Frontal cortex (tissue), 4 donors: Measurements from ENCODE around the gene COP1. TPM values are rescaled to one million over a fixed set of nuclear protein-coding genes. Genes with fewer than 3 reads are reported as not detected.
"Not testable (repeated sequence)": the region's sequence is repeated elsewhere in the genome, so short reads cannot be mapped to it uniquely, and the experiment has no call there.

ENCODE experiments used
- DNase-seq, 2 donors: peaks; one replicate each; pipeline ENCODE4 v3.0.0; 2012; ENCODE audit warnings: low spot score in 2 of 2
- FAIRE-seq: peaks from 2 replicates; lab custom pipeline; 2012; peaks lifted over from hg19 to GRCh38; lab: Jason Lieb, UNC
- total RNA-seq: library from RNA; depleted of rRNA; stranded (reverse); fragments of >200 nt; gene quantifications from one replicate; pipeline ENCODE4 v1.2.3, GENCODE V29; 2014
- donor health status: control.
- donor health status: control.
- donor health status: control.

COP1 gene
- total RNA-seq, result 146 TPM

GRCh38 chr1:176206961-176207902, at the start of gene COP1:
Gene COP1, minus strand, starts transcription at chr1:176207286. Its CDS starts 308 bp downstream, at chr1:176206978.
- no peak for FAIRE-seq
- DNase-seq, result peak; percentile 87 to 92

DNA sequence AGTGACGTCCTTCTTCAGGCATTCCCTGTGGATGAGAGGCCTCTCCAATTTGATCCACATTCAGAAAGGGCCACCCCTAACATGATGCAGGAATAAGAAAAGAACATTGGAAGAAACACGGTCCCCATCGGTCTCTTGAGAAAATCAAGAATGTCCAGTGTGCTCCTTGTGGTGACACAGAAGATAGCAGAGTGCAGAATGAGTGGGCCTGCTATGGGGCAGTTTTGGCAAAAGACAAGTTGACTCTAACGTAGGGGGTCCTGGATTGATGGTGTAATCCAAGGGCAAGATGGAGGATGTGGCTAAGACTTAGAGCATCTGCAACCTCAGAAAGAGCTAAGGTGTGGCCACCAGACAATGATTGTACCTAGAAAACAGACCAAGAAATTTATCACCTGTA, 45.1 kb upstream of the COP1 start:
- DNase-seq (no peak), FAIRE-seq (no peak)

- FAIRE-seq (no peak), DNase-seq (no peak)
Observed at GRCh38 chr1:176244851-176245250, 37.8 kb upstream of the COP1 start.

GRCh38 chr1:176243746-176244145, 36.7 kb upstream of the COP1 start:
- no peak for DNase-seq
- no peak for FAIRE-seq

DNA sequence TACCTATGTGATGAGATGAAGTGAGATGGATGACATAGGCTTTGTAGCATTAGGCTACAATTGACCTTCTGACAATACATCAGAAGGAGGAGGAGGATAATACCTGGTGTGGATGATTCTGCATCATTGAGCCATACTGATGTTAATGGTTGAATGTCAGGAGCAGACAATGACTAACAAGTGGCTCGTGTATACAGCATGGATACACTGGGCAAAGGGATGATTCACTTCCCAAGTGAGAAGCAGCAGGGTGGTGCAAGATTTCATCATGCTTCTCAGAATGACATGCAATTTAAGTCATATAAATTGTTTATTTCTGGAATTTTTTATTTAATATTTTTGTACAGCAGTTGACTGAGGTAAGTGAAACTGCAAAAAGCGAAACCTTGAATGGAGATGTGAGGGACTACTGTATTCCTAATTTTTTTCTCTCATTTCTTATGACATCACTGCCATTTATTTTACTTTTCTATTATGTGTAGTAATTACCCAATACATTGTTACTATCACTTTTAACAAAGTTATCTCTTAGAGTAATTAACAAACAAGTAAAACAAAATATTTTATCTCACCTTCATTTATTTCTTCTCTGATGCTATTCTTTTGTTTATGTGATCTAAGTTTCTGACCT, 34.4 kb upstream of the COP1 start:
- no peak for FAIRE-seq

GRCh38 chr1:176233657-176234056, 26.6 kb upstream of the COP1 start:
- not testable (repeated sequence) for FAIRE-seq, DNase-seq

More for the DNA sequence above, 34.4 kb upstream of the COP1 start:
- DNase-seq, result no peak

DNA sequence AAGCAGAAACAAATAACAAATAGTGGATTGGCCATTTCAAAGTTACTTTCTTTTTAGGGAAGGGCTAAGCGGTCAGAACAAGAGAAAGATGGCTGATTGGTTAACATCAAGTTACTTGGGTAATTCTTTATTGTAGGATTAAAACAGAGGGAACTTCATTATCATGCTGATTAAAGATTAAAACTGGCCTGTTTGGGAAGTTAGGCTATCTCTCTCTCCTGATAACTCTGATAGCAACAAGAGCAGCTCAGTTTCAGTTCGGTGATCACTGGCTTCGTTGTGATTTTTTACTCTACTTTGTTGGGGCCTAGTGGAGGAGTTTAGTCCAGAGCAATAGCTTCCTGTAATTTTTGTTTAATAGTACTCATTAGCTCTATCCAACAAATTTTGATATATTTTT, 20.5 kb upstream of the COP1 start:
- FAIRE-seq (no peak), DNase-seq (no peak)

GRCh38 chr1:176225911-176226310, 18.8 kb upstream of the COP1 start:
- no peak for FAIRE-seq

GRCh38 chr1:176225479-176225875, 18.4 kb upstream of the COP1 start:
- DNase-seq (no peak), FAIRE-seq (no peak)

More at GRCh38 chr1:176225911-176226310, 18.8 kb upstream of the COP1 start:
- DNase-seq, result no peak

DNA sequence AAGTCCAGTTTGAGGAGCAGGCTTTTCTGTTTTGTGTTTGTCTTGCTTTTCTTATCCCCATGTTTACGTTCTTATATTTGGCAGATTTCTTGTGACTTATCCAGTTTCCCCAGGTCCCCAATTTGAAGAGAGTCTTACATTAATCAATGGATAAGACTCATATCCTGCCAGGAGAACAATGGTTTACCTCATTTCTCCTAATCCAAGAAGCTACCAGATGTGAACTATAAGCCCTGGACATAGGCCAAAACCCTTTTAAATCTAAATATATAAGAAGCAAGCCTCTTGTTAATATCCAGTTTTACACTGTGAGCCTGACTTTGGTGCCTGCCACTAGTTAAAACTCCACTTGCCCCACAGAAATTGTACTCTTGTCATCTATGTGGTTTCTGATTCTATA, 15.1 kb upstream of the COP1 start:
- no peak for DNase-seq
- no peak for FAIRE-seq

GRCh38 chr1:176220100-176220689, 13.1 kb upstream of the COP1 start:
- DNase-seq, result no peak
- FAIRE-seq, result no peak

DNA sequence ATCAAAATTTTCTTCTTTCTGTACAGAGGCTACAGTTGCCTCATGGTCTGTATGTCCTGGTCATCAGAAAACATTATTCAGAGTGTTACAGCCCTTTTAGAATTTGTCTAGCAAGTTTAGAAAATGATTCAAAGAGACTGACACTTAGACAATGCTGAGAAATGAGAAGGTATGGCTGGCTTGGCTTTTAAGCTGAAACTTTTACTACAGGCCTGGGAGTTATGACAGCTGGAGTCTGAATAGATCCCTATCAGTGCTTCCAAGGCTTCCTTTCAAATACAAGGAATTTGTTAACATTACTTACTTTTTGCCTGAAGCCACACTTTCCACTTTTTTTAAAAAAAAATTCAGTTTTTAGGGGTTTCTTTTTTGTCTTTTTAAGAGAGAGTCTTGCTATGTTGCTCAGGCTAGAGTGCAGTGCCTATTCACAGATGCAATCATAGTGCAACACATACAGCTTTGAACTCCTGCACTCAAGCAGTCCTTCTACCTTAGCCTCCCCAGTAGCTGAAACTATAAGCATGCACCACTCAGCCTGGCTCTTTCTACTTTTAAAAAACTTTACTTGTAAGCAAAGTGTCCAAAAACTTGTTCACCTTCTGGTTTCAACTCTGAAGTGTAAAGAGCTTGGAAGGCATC, 10.5 kb upstream of the COP1 start:
- DNase-seq (no peak), FAIRE-seq (no peak)

DNA sequence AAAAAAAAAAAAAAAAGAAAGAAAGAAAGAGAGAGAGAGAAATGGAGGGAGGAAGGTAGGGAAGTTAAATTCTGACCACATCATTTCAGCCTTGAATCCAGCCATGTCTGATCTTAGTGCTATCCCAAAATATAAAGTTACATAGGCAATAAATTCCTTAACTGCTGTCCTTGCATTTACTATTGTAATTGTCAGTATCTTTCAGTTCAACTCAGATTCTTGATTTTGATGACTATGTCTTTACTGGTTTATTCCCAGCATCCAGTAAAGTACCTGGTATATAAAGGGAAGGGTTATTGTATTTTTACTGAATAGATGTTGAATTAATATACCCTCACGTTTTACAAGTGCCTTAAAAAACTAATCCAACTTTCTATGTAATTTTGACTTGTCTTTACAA, 8.9 kb upstream of the COP1 start:
- DNase-seq (no peak), FAIRE-seq (no peak)

DNA sequence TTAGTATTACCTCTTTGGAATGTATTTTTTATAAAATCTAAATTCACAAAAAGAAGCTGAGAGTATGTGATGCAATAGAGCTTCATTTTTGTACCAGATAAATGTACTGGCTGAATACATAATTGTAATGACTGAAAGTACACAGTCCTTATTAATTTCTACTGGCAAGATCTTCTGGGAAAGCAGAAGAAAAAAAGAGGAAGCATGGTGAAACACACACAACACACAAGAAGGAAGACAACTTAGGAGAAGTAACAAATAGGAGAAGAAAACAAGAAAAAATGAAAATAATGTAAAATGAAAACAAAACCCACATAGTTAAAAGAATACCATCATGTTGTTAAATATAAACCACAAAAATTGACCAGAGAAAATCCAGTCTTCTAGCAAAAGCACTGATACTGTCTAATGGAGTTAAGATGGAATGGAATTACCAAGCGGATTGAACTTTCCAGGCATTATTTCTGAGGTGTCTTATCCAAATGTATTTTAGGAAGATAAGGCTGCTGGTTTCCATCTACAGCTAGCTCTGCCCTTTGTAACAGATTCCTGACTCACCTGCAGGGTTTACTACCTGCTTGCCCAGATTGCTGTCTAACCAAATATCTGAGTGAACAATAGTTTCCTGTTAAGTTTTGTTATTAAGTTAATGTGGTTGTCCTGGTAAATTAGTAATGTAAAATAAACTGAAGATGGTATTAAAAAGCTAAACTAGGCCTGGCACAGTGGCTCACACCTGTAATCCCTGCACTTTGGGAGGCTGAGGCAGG, 4.5 kb upstream of the COP1 start:
- no peak for FAIRE-seq

GRCh38 chr1:176208034-176208433, 948 bp upstream of the COP1 start:
- FAIRE-seq, result no peak

More for the DNA sequence above, 4.5 kb upstream of the COP1 start:
- DNase-seq, result no peak

DNA sequence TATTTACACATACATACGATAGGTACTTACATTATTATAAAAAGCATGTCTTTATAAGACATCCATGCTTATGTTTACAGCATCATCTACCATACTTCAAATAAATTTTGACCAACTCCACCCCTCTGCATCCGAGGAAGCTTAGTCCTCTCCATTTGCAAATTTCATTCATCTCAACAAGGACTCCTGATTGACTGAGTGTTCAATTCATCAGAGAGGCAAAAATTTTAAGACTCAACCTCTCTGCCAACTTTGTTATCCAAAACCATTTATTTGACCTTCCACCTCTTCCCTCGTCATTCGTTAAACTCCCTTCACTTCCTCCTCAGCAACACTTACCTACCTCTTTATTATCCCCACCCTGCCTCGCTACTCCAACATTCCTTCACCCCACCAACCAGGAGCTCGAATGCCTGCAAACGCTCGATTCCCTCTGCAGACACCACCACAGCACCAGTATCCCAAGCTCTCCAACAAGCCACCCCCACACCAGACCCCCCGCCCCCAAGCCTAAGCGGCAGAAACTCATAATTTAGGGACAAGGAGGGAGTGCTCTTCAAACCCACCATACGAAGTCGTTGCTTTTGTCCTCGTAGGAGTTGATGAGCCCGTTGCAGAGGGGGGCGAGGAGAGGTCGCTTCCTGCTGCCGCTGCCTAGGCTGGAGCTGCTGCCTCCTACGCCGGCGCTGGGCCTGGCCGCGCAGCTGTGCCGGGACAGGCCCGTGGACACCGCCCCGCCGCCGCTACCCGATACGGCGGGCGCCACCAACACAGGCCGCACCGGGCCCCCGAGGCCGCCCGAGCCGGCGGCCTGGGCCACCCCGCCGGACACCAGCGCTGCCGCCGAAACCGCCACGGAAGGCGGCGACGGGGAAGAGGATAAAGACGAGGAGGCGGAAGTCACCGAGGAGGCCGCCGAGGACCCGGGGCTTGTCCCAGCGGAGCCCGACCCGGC, 803 bp downstream of the COP1 start:
- peak; percentile 12 to 29 for DNase-seq
- no peak for FAIRE-seq

More at GRCh38 chr1:176208034-176208433, 948 bp upstream of the COP1 start:
- no peak for DNase-seq

GRCh38 chr1:176205332-176205914, 1.7 kb downstream of the COP1 start:
- FAIRE-seq (no peak), DNase-seq (peak; percentile 12)

DNA sequence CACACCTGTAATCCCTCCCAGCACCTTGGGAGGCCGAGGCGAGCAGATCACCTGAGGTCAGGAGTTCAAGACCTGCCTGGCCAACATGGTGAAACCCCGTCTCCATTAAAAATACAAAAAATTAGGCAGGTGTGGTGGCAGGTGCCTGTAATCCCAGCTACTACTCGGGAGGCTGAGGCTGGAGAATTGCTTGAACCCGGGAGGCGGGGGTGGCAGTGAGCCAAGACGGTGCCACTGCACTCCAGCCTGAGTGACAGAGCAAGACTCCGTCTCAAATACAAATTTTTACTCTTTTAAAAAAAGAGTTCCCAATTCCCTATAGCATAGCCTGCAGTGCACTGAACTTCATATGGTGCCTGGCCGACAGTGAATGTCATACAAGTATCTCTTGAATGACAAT, 2.4 kb downstream of the COP1 start:
- not testable (repeated sequence) for FAIRE-seq, DNase-seq
